Panc1 (cell line): ENCODE data around the gene NYAP1. TPM values are rescaled to one million over a fixed set of nuclear protein-coding genes. Genes with fewer than 3 reads are reported as not detected.

Experiments used
- ATAC-seq: fragments of 200-7000 bp; cut with Tn5 transposase; 2 replicates; pipeline ENCODE4 v1.9.1; 2020; ENCODE audit warnings: mild to moderate bottlenecking, moderate library complexity
- BruUV-seq: library from RNA; stranded (reverse); fragments of 400-500 nt; replicated peaks from 2 replicates; lab custom pipeline; 2021; lab: Mats Ljungman, UMichigan
- CTCF ChIA-PET: fragments of 300-600 bp; sonication (Branson Sonifier 250); formaldehyde crosslinking; loops from one replicate; lab custom pipeline; 2022; ENCODE audit warnings: antibody characterized with exemption; lab: Charles Lee
- POLR2A ChIA-PET: fragments of 300-600 bp; sonication (Branson Sonifier 250); formaldehyde crosslinking; loops from one replicate; lab custom pipeline; 2022; ENCODE audit warnings: antibody characterized with exemption; lab: Charles Lee
- DNase-seq: peaks from one replicate; pipeline ENCODE4 v3.0.0-alpha.2; 2010; ENCODE audit warnings: low read depth, low spot score
- H3K27ac ChIP-seq: 2 replicates; pipeline ENCODE4 v1.5.1; 2011; ENCODE audit warnings: mild to moderate bottlenecking, low read length, inconsistent platforms
- H3K27me3 ChIP-seq: fragments of 200-500 bp; sonication (Bioruptor generic); 2 replicates; pipeline ENCODE4 v1.6.0; 2014; ENCODE audit warnings: low read length, inconsistent platforms; ENCODE audit not compliant: control insufficient read depth, insufficient read depth
- H3K36me3 ChIP-seq: fragments of 200-500 bp; sonication (Bioruptor generic); 2 replicates; pipeline ENCODE4 v1.5.1; 2014; ENCODE audit warnings: inconsistent platforms, mild to moderate bottlenecking, low read length, moderate library complexity; ENCODE audit not compliant: control insufficient read depth, insufficient read depth
- H3K4me1 ChIP-seq: 2 replicates; pipeline ENCODE4 v1.5.1; 2011; ENCODE audit warnings: inconsistent platforms, mild to moderate bottlenecking, low read length, moderate library complexity; ENCODE audit not compliant: control insufficient read depth, insufficient read depth
- H3K4me3 ChIP-seq, 2 experiments: 2 replicates each; pipeline ENCODE4 v1.5.1; 2011 to 2012; ENCODE audit warnings: low read depth in 2 of 2, low read length in 2 of 2, mild to moderate bottlenecking in 2 of 2, inconsistent platforms in 1 of 2, moderate library complexity in 1 of 2
- H3K9me3 ChIP-seq: fragments of 200-500 bp; sonication (Bioruptor generic); 2 replicates; pipeline ENCODE4 v1.5.1; 2014; ENCODE audit warnings: low read depth, mild to moderate bottlenecking, inconsistent platforms, low read length, moderate library complexity; ENCODE audit not compliant: control insufficient read depth, insufficient read depth
- POLR2AphosphoS5 ChIP-seq: IDR thresholded peaks from 2 replicates; pipeline ENCODE4 v1.6.1; 2012; ENCODE audit warnings: mild to moderate bottlenecking, low read depth, low read length, moderate library complexity
- SIN3A ChIP-seq: IDR thresholded peaks from 2 replicates; pipeline ENCODE4 v1.6.1; 2012; ENCODE audit warnings: low read depth, mild to moderate bottlenecking, low read length, moderate library complexity, borderline replicate concordance; ENCODE audit not compliant: insufficient read depth
- TCF7L2 ChIP-seq: IDR thresholded peaks from 2 replicates; pipeline ENCODE4 v1.6.1; 2011; ENCODE audit warnings: mild to moderate bottlenecking, low read depth, low read length, inconsistent platforms
- in situ Hi-C: cut with HindIII; loops from 2 replicates; pipeline ENCODE4 v1.10.0; 2016; ENCODE audit warnings: low sequenced_read_pairs, low pct_unique_long_range_greater_than_20kb
- intact Hi-C: fragments of 100-400 bp; cut with micrococcal nuclease; formaldehyde crosslinking; loops from one replicate; pipeline ENCODE4 v1.10.0; 2022; ENCODE audit not compliant: unreplicated experiment
- total RNA-seq: library from RNA; stranded (reverse); gene quantifications from one replicate; pipeline ENCODE4 v1.2.1, GENCODE V29; 2021; ENCODE audit not compliant: unreplicated experiment
- TF ChIP-seq, protein P1 (sequence below): fragments of 450-650 bp; IDR thresholded peaks from 2 replicates; pipeline ENCODE4 v1.5.1; 2017; ENCODE audit warnings: mild to moderate bottlenecking
- TF ChIP-seq, protein P2 (sequence below), 2 experiments: IDR thresholded peaks; 2 replicates each; pipeline ENCODE4 v1.6.1; 2011 to 2012; ENCODE audit warnings: low read depth in 2 of 2, control low read depth in 1 of 2, low read length in 1 of 2, mild to moderate bottlenecking in 1 of 2, moderate library complexity in 1 of 2; ENCODE audit not compliant: insufficient read depth in 1 of 2

NYAP1 gene
- total RNA-seq, 1 experiment from 2014 or later: 4.0 TPM

DNA sequence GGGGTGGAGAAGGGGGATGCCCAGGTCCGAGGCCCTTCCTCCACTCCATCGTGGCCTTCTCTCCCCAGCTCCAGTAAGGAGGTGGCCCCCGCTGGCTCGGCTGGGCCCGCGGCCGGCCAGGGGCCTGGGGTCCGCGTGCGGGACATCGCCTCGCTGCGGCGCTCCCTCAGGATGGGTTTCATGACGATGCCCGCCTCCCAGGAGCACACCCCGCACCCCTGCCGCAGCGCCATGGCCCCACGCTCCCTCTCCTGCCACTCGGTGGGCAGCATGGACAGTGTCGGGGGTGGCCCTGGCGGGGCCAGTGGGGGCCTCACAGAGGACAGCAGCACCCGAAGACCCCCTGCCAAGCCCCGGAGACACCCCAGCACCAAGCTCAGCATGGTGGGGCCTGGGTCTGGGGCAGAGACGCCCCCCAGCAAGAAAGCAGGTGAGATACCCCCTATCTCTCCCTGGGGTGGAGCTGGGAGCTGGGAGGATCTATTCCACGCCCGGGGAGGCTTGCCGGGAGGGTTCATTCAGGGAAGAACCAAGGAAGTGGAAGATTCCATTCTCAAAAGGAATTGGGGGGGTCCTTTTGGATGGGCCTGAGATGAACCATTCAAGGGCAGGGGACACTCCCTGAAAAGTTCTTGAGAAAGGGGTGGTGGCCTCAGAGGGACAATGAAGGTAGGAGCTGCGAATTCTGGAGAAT, 3.2 kb downstream of the NYAP1 start:
- ChIA-PET CTCF (no interaction called here), POLR2A (no interaction called here)
- H3K27me3 ChIP-seq: no peaks in the 10 kb centered on the region
- no peaks in the 10 kb centered on the region for H3K36me3 ChIP-seq
- H3K27ac ChIP-seq: no peak overlapping the region
- H3K4me3 ChIP-seq: no peak overlapping the region
- H3K9me3 ChIP-seq: no peaks in the 10 kb centered on the region
- in situ Hi-C loops (no loop called here), intact Hi-C loops (no loop called here)
- H3K4me1 ChIP-seq: peaks cover 25% of the 10 kb centered on the region
- TF ChIP-seq, protein P1, sequence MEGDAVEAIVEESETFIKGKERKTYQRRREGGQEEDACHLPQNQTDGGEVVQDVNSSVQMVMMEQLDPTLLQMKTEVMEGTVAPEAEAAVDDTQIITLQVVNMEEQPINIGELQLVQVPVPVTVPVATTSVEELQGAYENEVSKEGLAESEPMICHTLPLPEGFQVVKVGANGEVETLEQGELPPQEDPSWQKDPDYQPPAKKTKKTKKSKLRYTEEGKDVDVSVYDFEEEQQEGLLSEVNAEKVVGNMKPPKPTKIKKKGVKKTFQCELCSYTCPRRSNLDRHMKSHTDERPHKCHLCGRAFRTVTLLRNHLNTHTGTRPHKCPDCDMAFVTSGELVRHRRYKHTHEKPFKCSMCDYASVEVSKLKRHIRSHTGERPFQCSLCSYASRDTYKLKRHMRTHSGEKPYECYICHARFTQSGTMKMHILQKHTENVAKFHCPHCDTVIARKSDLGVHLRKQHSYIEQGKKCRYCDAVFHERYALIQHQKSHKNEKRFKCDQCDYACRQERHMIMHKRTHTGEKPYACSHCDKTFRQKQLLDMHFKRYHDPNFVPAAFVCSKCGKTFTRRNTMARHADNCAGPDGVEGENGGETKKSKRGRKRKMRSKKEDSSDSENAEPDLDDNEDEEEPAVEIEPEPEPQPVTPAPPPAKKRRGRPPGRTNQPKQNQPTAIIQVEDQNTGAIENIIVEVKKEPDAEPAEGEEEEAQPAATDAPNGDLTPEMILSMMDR: no peak
- TF ChIP-seq, protein P2, sequence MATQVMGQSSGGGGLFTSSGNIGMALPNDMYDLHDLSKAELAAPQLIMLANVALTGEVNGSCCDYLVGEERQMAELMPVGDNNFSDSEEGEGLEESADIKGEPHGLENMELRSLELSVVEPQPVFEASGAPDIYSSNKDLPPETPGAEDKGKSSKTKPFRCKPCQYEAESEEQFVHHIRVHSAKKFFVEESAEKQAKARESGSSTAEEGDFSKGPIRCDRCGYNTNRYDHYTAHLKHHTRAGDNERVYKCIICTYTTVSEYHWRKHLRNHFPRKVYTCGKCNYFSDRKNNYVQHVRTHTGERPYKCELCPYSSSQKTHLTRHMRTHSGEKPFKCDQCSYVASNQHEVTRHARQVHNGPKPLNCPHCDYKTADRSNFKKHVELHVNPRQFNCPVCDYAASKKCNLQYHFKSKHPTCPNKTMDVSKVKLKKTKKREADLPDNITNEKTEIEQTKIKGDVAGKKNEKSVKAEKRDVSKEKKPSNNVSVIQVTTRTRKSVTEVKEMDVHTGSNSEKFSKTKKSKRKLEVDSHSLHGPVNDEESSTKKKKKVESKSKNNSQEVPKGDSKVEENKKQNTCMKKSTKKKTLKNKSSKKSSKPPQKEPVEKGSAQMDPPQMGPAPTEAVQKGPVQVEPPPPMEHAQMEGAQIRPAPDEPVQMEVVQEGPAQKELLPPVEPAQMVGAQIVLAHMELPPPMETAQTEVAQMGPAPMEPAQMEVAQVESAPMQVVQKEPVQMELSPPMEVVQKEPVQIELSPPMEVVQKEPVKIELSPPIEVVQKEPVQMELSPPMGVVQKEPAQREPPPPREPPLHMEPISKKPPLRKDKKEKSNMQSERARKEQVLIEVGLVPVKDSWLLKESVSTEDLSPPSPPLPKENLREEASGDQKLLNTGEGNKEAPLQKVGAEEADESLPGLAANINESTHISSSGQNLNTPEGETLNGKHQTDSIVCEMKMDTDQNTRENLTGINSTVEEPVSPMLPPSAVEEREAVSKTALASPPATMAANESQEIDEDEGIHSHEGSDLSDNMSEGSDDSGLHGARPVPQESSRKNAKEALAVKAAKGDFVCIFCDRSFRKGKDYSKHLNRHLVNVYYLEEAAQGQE (IDR thresholded peaks at IDR 0.05; ENCODE audit: insufficient read depth in 1 of 2, low read depth in 2 of 2, low read length in 1 of 2): no peak
- no peak for TF ChIP-seq TCF7L2
- TF ChIP-seq SIN3A: no peak
- TF ChIP-seq POLR2AphosphoS5: no peak
- no peak for DNase-seq
- no peak for ATAC-seq
- BruUV-seq: no TSS peak

DNA sequence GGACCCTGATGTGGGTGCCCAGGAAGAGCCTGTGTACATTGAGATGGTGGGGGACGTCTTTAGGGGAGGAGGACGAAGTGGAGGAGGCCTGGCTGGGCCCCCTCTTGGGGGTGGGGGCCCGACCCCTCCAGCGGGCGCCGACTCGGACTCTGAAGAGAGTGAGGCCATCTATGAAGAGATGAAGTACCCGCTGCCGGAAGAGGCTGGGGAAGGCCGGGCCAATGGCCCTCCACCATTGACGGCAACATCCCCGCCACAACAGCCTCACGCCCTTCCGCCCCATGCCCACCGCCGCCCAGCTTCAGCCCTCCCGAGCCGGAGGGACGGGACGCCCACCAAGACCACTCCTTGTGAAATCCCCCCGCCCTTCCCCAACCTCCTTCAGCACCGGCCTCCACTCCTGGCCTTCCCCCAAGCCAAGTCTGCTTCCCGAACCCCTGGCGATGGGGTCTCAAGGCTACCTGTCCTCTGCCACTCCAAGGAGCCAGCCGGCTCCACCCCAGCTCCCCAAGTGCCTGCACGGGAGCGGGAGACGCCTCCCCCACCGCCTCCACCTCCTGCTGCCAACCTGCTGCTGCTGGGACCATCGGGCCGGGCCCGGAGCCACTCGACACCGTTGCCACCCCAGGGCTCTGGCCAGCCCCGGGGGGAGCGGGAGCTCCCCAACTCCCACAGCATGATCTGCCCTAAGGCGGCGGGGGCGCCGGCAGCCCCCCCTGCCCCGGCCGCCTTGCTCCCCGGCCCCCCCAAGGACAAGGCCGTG, 4.8 kb downstream of the NYAP1 start:
- Histone ChIP-seq H3K27me3 (no peaks in the 10 kb centered on the region), H3K27ac (no peak overlapping the region), H3K4me3 (no peak overlapping the region), H3K36me3 (no peaks in the 10 kb centered on the region), H3K4me1 (peaks cover 17% of the 10 kb centered on the region), H3K9me3 (no peaks in the 10 kb centered on the region)
- ChIA-PET CTCF (no interaction called here), POLR2A (no interaction called here)
- no peak for DNase-seq
- BruUV-seq: no TSS peak
- in situ Hi-C loops: no loop called here
- no peak for TF ChIP-seq POLR2AphosphoS5
- TF ChIP-seq, protein P1: no peak
- no peak for TF ChIP-seq SIN3A
- TF ChIP-seq, protein P2 (IDR thresholded peaks at IDR 0.05; ENCODE audit: insufficient read depth in 1 of 2, low read depth in 2 of 2, low read length in 1 of 2): no peak
- no peak for TF ChIP-seq TCF7L2
- intact Hi-C loops: no loop called here
- no peak for ATAC-seq
